ENCODE results near the gene PSMB10.

GRCh38 chr16:67977469-67978227, 41.0 kb upstream of the PSMB10 start:
- TF ChIP-seq SUZ12 (IDR thresholded peaks at IDR 0.05) (no peak), NFRKB (IDR thresholded peaks at IDR 0.05) (no peak), ZNF384 (IDR thresholded peaks at IDR 0.05) (no peak), FOXA1 (IDR thresholded peaks at IDR 0.05) (no peak), FOXK2 (IDR thresholded peaks at IDR 0.05) (no peak), ARNT (IDR thresholded peaks at IDR 0.05) (no peak), FOXM1 (IDR thresholded peaks at IDR 0.05; ENCODE audit: borderline replicate concordance) (no peak), HDGF (IDR thresholded peaks at IDR 0.05; ENCODE audit: borderline replicate concordance) (no peak), BHLHE40 (IDR thresholded peaks at IDR 0.05; ENCODE audit: borderline replicate concordance) (no peak), TARDBP (IDR thresholded peaks at IDR 0.05) (no peak)
- TF ChIP-seq, protein P1, sequence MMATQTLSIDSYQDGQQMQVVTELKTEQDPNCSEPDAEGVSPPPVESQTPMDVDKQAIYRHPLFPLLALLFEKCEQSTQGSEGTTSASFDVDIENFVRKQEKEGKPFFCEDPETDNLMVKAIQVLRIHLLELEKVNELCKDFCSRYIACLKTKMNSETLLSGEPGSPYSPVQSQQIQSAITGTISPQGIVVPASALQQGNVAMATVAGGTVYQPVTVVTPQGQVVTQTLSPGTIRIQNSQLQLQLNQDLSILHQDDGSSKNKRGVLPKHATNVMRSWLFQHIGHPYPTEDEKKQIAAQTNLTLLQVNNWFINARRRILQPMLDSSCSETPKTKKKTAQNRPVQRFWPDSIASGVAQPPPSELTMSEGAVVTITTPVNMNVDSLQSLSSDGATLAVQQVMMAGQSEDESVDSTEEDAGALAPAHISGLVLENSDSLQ (IDR thresholded peaks at IDR 0.05): no peak
